Measurements from ENCODE around the gene RNF187.

DNA sequence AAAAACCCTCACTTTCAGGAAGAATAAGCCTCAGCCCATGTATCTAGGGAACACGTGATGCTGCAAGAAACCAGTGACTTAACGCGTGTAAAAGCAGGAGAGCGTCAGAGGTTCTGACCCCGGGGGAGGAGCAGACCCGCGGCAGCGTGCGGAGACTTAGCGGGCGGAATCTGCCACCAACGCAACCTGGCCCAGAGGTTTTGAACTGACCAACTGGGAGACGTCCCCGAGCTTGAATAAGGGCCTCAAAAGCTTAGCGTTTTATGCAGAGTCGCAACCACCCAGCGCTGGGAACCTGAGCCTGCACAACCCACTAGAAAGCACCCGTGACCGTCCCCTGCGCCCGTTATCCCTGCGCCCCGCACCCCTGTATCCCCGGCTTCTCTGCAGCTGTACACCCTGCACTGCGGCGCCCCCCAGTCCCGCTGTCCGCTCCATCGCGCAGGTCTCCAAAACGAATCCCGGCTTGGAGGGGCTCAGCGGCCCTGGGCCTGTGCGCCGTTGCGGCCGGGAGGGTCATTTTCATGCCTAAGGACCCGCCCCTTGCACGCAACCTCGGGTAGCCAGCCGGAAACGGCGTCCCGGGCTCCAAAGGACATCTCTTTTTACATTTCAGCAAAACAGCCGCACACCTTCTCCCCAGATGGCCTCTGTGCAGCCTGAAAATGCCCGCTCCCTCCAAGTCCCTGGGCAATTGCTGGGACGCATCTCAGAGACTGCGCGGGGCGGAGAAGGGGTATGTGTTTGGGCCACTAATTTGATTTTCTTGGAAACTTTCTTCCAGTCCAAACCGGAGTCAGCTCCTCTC lies 41.1 kb upstream of the RNF187 start:
- TF ChIP-seq CTCF (conservative IDR thresholded peaks at IDR 0.05; ENCODE audit: low read length) (no peak), EZH2phosphoT487 (IDR thresholded peaks at IDR 0.05; ENCODE audit: borderline replicate concordance) (no peak)
